SIG-M5 (cell line): ENCODE results near the gene C2CD2.

Experiments used
- DNase-seq: peaks from one replicate; lab custom pipeline; 2025; lab: John Stamatoyannopoulos, UW

The C2CD2 gene

GRCh38 chr21:41846536-41846935 lies 107.3 kb downstream of the C2CD2 start:
- DNase-seq = no peak

GRCh38 chr21:41846033-41846317 lies 107.8 kb downstream of the C2CD2 start:
- DNase-seq = no peak

GRCh38 chr21:41845310-41846032 lies 108.3 kb downstream of the C2CD2 start:
- DNase-seq = no peak

DNA sequence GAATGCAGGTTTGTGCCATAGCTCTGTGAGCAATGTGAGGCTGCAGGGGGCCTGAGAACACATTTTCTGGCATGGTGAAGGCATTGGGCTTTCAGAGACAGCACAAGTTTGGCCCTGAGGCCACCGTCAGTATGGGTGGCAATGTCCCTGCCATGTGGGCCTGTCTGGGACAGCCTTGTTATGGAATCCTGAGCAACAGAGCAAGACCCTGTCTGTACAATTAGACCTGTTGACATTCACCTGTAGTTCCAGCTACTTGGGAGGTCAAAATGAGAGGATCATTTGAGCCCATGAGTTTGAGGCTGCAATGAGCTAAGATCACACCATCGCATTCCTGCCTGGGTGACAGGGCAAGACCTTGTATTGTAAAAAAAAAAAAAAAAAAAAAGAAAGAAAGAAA lies 110.2 kb downstream of the C2CD2 start:
- no peak for DNase-seq

GRCh38 chr21:41840880-41841279 lies 112.9 kb downstream of the C2CD2 start:
- no peak for DNase-seq

GRCh38 chr21:41839387-41840000 lies 114.3 kb downstream of the C2CD2 start:
- DNase-seq = no peak

DNA sequence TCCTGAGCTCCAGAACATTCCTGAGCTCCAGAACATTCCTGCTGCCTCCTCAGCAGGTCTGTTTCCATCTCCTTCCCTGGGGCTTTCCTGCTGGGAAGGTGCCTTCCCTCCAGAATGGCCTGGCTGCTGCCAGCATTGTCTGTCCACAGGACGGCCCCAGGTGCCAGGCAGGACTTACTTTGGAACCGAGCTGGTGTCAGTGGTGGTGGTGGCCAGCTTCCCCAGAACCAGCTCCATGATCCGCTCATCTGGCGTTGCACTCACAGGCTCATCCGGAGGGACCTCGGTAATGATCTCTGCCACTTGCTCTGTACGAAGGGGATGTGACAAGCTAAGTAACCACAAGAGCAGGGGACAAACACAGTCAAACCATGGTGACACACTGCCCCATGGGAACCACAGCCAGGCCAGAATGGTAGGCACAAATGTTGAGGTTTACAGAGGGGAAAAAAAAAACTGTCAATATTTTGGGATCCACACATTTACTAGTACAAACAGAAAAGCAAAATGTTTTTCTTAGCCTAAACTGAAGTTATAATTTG lies 116.0 kb downstream of the C2CD2 start:
- DNase-seq = no peak

DNA sequence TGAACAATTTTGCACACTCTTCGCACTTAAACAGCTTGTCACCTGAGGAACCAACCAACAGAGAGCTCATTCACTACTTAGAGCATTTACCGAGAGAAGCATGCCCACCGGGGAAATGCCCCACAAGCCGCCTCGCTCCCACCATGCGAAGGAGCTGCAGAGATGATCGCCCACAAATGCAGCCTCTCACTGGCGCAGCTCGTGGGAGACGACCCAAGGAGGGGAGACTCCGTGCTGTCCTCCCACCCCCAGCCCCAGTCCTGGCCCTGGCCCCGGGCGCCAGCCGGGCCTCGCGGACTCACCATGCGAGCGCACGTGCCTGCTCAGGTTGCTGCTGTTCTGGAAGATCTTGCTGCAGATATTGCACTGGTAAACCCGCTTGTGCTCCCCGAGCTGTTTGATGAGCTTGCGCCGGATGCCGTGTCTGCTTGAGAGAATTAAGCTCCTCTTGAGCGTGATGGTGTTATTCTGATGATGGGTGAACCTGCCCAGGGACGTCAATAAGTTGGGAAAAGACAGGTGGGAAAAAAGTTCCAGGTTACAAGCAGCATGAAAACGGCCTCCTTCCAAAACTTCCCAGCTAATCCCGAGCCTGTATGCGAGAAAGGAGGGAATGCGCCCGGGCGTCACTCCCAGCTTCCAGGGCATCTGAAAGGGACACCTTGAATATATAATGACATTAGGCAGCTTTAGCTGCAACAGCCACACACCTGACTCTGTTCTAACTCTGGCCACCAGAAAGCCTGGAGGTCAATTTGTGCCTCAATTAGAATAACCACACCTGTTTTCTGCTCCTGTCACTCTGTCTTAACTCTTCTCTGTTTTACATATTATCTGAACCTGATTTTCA lies 117.4 kb downstream of the C2CD2 start:
- no peak for DNase-seq

DNA sequence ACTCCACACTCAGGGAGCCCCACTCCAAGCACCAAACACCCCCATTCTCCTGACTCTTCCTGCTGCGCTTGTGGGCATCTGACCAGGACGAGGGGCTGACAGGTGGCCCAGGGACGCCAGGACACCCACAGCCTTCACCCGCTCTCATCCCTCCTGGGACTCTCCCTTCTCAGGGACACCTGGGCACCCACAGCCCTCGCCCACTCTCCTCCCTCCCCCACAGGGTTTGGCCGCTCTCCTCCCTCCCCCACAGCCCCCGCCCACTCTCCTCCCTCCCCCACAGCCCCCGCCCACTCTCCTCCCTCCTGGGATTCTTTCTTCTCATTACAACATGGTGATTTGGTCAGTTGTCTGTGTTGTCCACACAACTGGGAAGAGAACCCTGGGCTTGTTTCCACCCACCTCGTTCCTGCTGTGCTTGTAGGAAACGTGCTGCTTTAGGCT lies 118.1 kb downstream of the C2CD2 start:
- DNase-seq = no peak
